ENCODE data around the gene LIMCH1. TPM values are rescaled to one million over a fixed set of nuclear protein-coding genes. Genes with fewer than 3 reads are reported as not detected.

Gene LIMCH1
- total RNA-seq, 2 donors from 2014 or later: 3.1 to 5.8 TPM

DNA sequence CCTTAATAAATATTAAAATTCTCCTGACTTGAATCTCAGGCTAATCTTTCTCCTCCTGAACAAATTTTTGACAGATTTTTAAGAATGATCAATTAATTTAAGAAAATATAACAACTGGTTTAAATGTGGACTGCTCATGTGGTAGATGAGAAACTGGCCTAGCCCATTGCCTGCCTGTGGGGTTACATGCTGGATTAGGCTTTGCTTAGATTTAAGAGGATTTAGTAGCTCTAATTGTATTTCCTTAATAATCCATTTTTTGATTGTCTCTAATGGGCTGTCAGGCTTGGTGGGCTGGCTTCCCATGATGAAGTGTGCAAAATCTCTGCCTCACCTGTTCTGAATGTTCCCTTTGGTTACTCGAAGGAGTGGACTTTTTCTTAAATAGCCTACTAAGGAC, 27.8 kb upstream of the LIMCH1 start:
- no peaks in the 10 kb centered on the region for H3K27me3 ChIP-seq (ENCODE audit: control insufficient read depth, insufficient read depth, low read length, poor library complexity, severe bottlenecking)
- H3K9me3 Mint-ChIP-seq: no peaks in the 10 kb centered on the region
- no peak for TF ChIP-seq CTCF (conservative IDR thresholded peaks at IDR 0.05)
- H3K4me3 Mint-ChIP-seq: no peak overlapping the region
- no peak for DNase-seq
- no peak overlapping the region for H3K9ac ChIP-seq (ENCODE audit: extremely low read depth, low read length, poor library complexity, severe bottlenecking)
- peaks cover 7% of the 10 kb centered on the region for H3K4me1 ChIP-seq (ENCODE audit: control insufficient read depth, insufficient read depth, low read length)
- H3K36me3 ChIP-seq (ENCODE audit: control insufficient read depth, insufficient read depth, low read length): no peaks in the 10 kb centered on the region
- peaks cover 20% of the 10 kb centered on the region for H3K27me3 Mint-ChIP-seq (ENCODE audit: insufficient read depth)
- H3K36me3 Mint-ChIP-seq (ENCODE audit: low read depth): no peaks in the 10 kb centered on the region
- H3K27ac Mint-ChIP-seq: no peak overlapping the region
- H3K27ac ChIP-seq (ENCODE audit: low read depth, low read length): no peak overlapping the region
- no peaks in the 10 kb centered on the region for H3K9me3 ChIP-seq (ENCODE audit: control insufficient read depth, low read length)
- 100% methylated on average over 1 of the region's 1 CpG; no CpG with 5 or more reads in 1 of the 2 experiments for WGBS, 2 experiments (ENCODE audit: insufficient coverage in 1 of 2, insufficient read length in 1 of 2)
- no peak overlapping the region for H3K4me3 ChIP-seq (ENCODE audit: low read length)
- peaks cover 21% of the 10 kb centered on the region for H3K4me1 Mint-ChIP-seq

DNA sequence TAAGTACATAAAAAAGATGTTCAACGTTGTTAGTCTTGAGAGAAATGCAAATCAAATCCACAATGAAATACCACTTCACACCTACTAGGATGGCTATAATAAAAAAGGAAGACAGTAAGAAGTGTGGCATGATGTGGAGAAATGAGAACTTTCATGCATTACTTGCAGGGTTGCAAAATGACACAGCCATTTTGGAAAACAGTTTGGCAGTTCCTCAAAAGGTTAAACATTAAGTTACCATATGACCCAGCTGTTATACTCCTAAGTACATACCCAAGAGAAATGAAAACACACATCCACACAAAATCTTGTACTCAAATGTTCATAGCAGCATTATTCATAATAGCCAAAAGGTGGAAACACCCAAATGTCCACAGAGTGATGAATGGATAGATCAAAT, 25.8 kb upstream of the LIMCH1 start:
- DNase-seq: no peak
- no peaks in the 10 kb centered on the region for H3K9me3 ChIP-seq (ENCODE audit: control insufficient read depth, low read length)
- Mint-ChIP-seq H3K36me3 (ENCODE audit: low read depth) (no peaks in the 10 kb centered on the region), H3K4me3 (no peak overlapping the region), H3K27ac (no peak overlapping the region), H3K27me3 (ENCODE audit: insufficient read depth) (peaks cover 23% of the 10 kb centered on the region), H3K4me1 (peaks cover 3% of the 10 kb centered on the region), H3K9me3 (no peaks in the 10 kb centered on the region)
- H3K27me3 ChIP-seq (ENCODE audit: control insufficient read depth, insufficient read depth, low read length, poor library complexity, severe bottlenecking): no peaks in the 10 kb centered on the region
- H3K36me3 ChIP-seq (ENCODE audit: control insufficient read depth, insufficient read depth, low read length): no peaks in the 10 kb centered on the region
- no peak for TF ChIP-seq CTCF (conservative IDR thresholded peaks at IDR 0.05)
- no peak overlapping the region for H3K9ac ChIP-seq (ENCODE audit: extremely low read depth, low read length, poor library complexity, severe bottlenecking)
- H3K27ac ChIP-seq (ENCODE audit: low read depth, low read length): no peak overlapping the region
- WGBS, 2 experiments (ENCODE audit: insufficient coverage in 1 of 2, insufficient read length in 1 of 2): no CpG with 5 or more reads among the region's 1 CpG
- H3K4me1 ChIP-seq (ENCODE audit: control insufficient read depth, insufficient read depth, low read length): no peaks in the 10 kb centered on the region
- no peak overlapping the region for H3K4me3 ChIP-seq (ENCODE audit: low read length)

- Mint-ChIP-seq H3K36me3 (ENCODE audit: low read depth) (no peaks in the 10 kb centered on the region), H3K27me3 (ENCODE audit: insufficient read depth) (peaks cover 26% of the 10 kb centered on the region), H3K4me1 (no peaks in the 10 kb centered on the region), H3K9me3 (no peaks in the 10 kb centered on the region), H3K27ac (no peak overlapping the region), H3K4me3 (no peak overlapping the region)
- Histone ChIP-seq H3K4me3 (ENCODE audit: low read length) (no peak overlapping the region), H3K36me3 (ENCODE audit: control insufficient read depth, insufficient read depth, low read length) (no peaks in the 10 kb centered on the region), H3K4me1 (ENCODE audit: control insufficient read depth, insufficient read depth, low read length) (no peaks in the 10 kb centered on the region), H3K9me3 (ENCODE audit: control insufficient read depth, low read length) (no peaks in the 10 kb centered on the region), H3K27ac (ENCODE audit: low read depth, low read length) (no peak overlapping the region), H3K27me3 (ENCODE audit: control insufficient read depth, insufficient read depth, low read length, poor library complexity, severe bottlenecking) (no peaks in the 10 kb centered on the region), H3K9ac (ENCODE audit: extremely low read depth, low read length, poor library complexity, severe bottlenecking) (no peak overlapping the region)
- no peak for TF ChIP-seq CTCF (conservative IDR thresholded peaks at IDR 0.05)
- no peak for DNase-seq
These were observed 25.4 kb upstream of the LIMCH1 start for GRCh38 chr4:41512596-41512995.
